Duodenal mucosa (tissue), 2 donors: Measurements from ENCODE around the gene UACA.

Experiments
- H3K27ac ChIP-seq: one replicate; pipeline ENCODE4 v1.7.0; 2013; ENCODE audit warnings: low read depth, low read length
- H3K27me3 ChIP-seq, 2 donors: one replicate each; pipeline ENCODE4 v1.7.0; 2013; ENCODE audit warnings: low read length in 2 of 2, control low read depth in 1 of 2; ENCODE audit not compliant: insufficient read depth in 2 of 2, control insufficient read depth in 1 of 2
- H3K36me3 ChIP-seq, 2 donors: one replicate each; pipeline ENCODE4 v1.7.0; 2013; ENCODE audit warnings: low read length in 2 of 2, control low read depth in 1 of 2; ENCODE audit not compliant: insufficient read depth in 2 of 2, control insufficient read depth in 1 of 2
- H3K4me1 ChIP-seq, 2 donors: one replicate each; pipeline ENCODE4 v1.7.0; 2013; ENCODE audit warnings: low read length in 2 of 2, control low read depth in 1 of 2; ENCODE audit not compliant: insufficient read depth in 2 of 2, control insufficient read depth in 1 of 2
- H3K4me3 ChIP-seq, 2 donors: one replicate each; pipeline ENCODE4 v1.7.0; 2013; ENCODE audit warnings: low read length in 2 of 2, low read depth in 1 of 2
- H3K9ac ChIP-seq, 2 donors: one replicate each; pipeline ENCODE4 v1.7.0; 2013; ENCODE audit warnings: low read length in 2 of 2, low read depth in 1 of 2
- H3K9me3 ChIP-seq, 2 donors: one replicate each; pipeline ENCODE4 v1.7.0; 2013; ENCODE audit warnings: low read length in 2 of 2, control low read depth in 1 of 2; ENCODE audit not compliant: control insufficient read depth in 1 of 2

Gene UACA

GRCh38 chr15:70783041-70783440, 19.7 kb upstream of the UACA start:
- H3K27me3 ChIP-seq, result no peaks in the 10 kb centered on the region
- no peaks in the 10 kb centered on the region for H3K9me3 ChIP-seq
- H3K27ac ChIP-seq, result no peak overlapping the region

GRCh38 chr15:70781236-70781635, 17.9 kb upstream of the UACA start:
- Histone ChIP-seq H3K4me3 (no peak overlapping the region), H3K9ac (no peak overlapping the region), H3K4me1 (peaks cover 7 to 20% of the 10 kb centered on the region in 2 donors), H3K27ac (no peak overlapping the region), H3K27me3 (no peaks in the 10 kb centered on the region), H3K9me3 (no peaks in the 10 kb centered on the region), H3K36me3 (no peaks in the 10 kb centered on the region)

More at GRCh38 chr15:70783041-70783440, 19.7 kb upstream of the UACA start:
- Histone ChIP-seq H3K4me3 (no peak overlapping the region), H3K36me3 (no peaks in the 10 kb centered on the region), H3K9ac (no peak overlapping the region), H3K4me1 (peaks cover 10 to 22% of the 10 kb centered on the region in 2 donors)

GRCh38 chr15:70778258-70779076, 15.1 kb upstream of the UACA start:
- Histone ChIP-seq H3K9me3 (no peaks in the 10 kb centered on the region), H3K4me1 (peaks cover 1 to 10% of the 10 kb centered on the region in 2 donors), H3K27ac (no peak overlapping the region)

GRCh38 chr15:70777170-70777926, 14.0 kb upstream of the UACA start:
- Histone ChIP-seq H3K4me1 (peaks cover 0 to 10% of the 10 kb centered on the region in 2 donors), H3K27me3 (no peaks in the 10 kb centered on the region), H3K9ac (no peak overlapping the region), H3K27ac (no peak overlapping the region), H3K36me3 (no peaks in the 10 kb centered on the region), H3K9me3 (no peaks in the 10 kb centered on the region), H3K4me3 (no peak overlapping the region)

More at GRCh38 chr15:70778258-70779076, 15.1 kb upstream of the UACA start:
- H3K27me3 ChIP-seq, result no peaks in the 10 kb centered on the region
- H3K9ac ChIP-seq, result no peak overlapping the region
- H3K4me3 ChIP-seq, result no peak overlapping the region
- no peaks in the 10 kb centered on the region for H3K36me3 ChIP-seq

- H3K4me3 ChIP-seq, result no peak overlapping the region
- H3K27me3 ChIP-seq, result no peaks in the 10 kb centered on the region
- no peaks in the 10 kb centered on the region for H3K36me3 ChIP-seq
- no peak overlapping the region for H3K27ac ChIP-seq
- no peak overlapping the region for H3K9ac ChIP-seq
- H3K4me1 ChIP-seq, result peaks cover 0 to 10% of the 10 kb centered on the region in 2 donors
- H3K9me3 ChIP-seq, result no peaks in the 10 kb centered on the region
Observed at GRCh38 chr15:70775160-70775559, 11.8 kb upstream of the UACA start.

GRCh38 chr15:70772402-70772801, 9.0 kb upstream of the UACA start:
- no peak overlapping the region for H3K4me3 ChIP-seq
- H3K9me3 ChIP-seq, result no peaks in the 10 kb centered on the region
- no peaks in the 10 kb centered on the region for H3K27me3 ChIP-seq
- no peaks in the 10 kb centered on the region for H3K36me3 ChIP-seq
- H3K27ac ChIP-seq, result no peak overlapping the region
- peaks cover 6 to 7% of the 10 kb centered on the region in 2 donors for H3K4me1 ChIP-seq
- no peak overlapping the region for H3K9ac ChIP-seq

GRCh38 chr15:70770863-70771262, 7.5 kb upstream of the UACA start:
- no peaks in the 10 kb centered on the region for H3K27me3 ChIP-seq
- no peaks in the 10 kb centered on the region for H3K36me3 ChIP-seq
- H3K4me1 ChIP-seq, result peaks cover 6 to 13% of the 10 kb centered on the region in 2 donors
- H3K27ac ChIP-seq, result no peak overlapping the region
- no peak overlapping the region for H3K4me3 ChIP-seq
- no peaks in the 10 kb centered on the region for H3K9me3 ChIP-seq
- H3K9ac ChIP-seq, result no peak overlapping the region

- Histone ChIP-seq H3K9me3 (no peaks in the 10 kb centered on the region), H3K27ac (no peak overlapping the region), H3K27me3 (no peaks in the 10 kb centered on the region), H3K36me3 (no peaks in the 10 kb centered on the region), H3K4me3 (peak overlapping the region in 1 of 2 donors; percentile 4), H3K4me1 (peaks cover 6 to 26% of the 10 kb centered on the region in 2 donors), H3K9ac (no peak overlapping the region)
Observed at GRCh38 chr15:70768257-70768883, 5.0 kb upstream of the UACA start.

GRCh38 chr15:70767667-70768066, 4.3 kb upstream of the UACA start:
- Histone ChIP-seq H3K36me3 (no peaks in the 10 kb centered on the region), H3K9ac (no peak overlapping the region), H3K27me3 (no peaks in the 10 kb centered on the region), H3K27ac (no peak overlapping the region), H3K4me3 (no peak overlapping the region), H3K9me3 (no peaks in the 10 kb centered on the region), H3K4me1 (peaks cover 6 to 26% of the 10 kb centered on the region in 2 donors)

GRCh38 chr15:70766597-70766996, 3.2 kb upstream of the UACA start:
- Histone ChIP-seq H3K27ac (no peak overlapping the region), H3K4me1 (peaks cover 6 to 29% of the 10 kb centered on the region in 2 donors), H3K27me3 (no peaks in the 10 kb centered on the region), H3K4me3 (no peak overlapping the region), H3K9me3 (no peaks in the 10 kb centered on the region), H3K36me3 (no peaks in the 10 kb centered on the region), H3K9ac (no peak overlapping the region)
